B cell (primary cell): Measurements from ENCODE around the gene MANEA. TPM values are rescaled to one million over a fixed set of nuclear protein-coding genes. Genes with fewer than 3 reads are reported as not detected.

Experiments
- ATAC-seq: fragments of 200-7000 bp; cut with Tn5 transposase; one replicate; pipeline ENCODE4 v1.10.0; 2021; ENCODE audit warnings: low read depth, mild to moderate bottlenecking, moderate number of reproducible peaks, moderate library complexity
- CTCF ChIA-PET: fragments of 350-600 bp; sonication (Branson Sonifier 250); formaldehyde crosslinking; loops from one replicate; lab custom pipeline; 2021; ENCODE audit warnings: antibody characterized with exemption, inconsistent platforms; lab: Charles Lee
- POLR2A ChIA-PET: fragments of 350-600 bp; sonication (Branson Sonifier 250); formaldehyde crosslinking; loops from one replicate; lab custom pipeline; 2021; ENCODE audit warnings: antibody characterized with exemption; lab: Charles Lee
- DNase-seq: peaks from one replicate; pipeline ENCODE4 v3.0.0; 2013
- H2AFZ ChIP-seq: 2 replicates; pipeline ENCODE4 v1.6.1; 2012; ENCODE audit warnings: mild to moderate bottlenecking, low read depth, low read length; ENCODE audit not compliant: insufficient read depth, poor library complexity, severe bottlenecking
- H3K27ac ChIP-seq, 2 donors: 1 replicate in 1 of 2; 2 replicates in 1 of 2; pipeline ENCODE4 v1.5.1; 2012 to 2013; ENCODE audit warnings: low read length in 2 of 2, mild to moderate bottlenecking in 2 of 2, moderate library complexity in 1 of 2
- H3K27me3 ChIP-seq, 4 experiments: fragments of 200-600 bp in 1 of 4; sonication (generic) in 1 of 4; replicated peaks in 1 of 4; 1 replicate in 2 of 4; 2 replicates in 2 of 4; pipeline versions ENCODE4 v1.6.1 to v1.7.0; 2013 to 2016; ENCODE audit warnings: low read length in 3 of 4, mild to moderate bottlenecking in 2 of 4, mixed read lengths in 1 of 4, moderate library complexity in 1 of 4; ENCODE audit not compliant: insufficient read depth in 4 of 4, control insufficient read depth in 3 of 4; ENCODE audit errors: control extremely low read depth in 1 of 4
- H3K36me3 ChIP-seq, 2 experiments: replicated peaks in 1 of 2; 1 replicate in 1 of 2; 2 replicates in 1 of 2; pipeline versions ENCODE4 v1.6.1 to v1.7.1; 2013; ENCODE audit warnings: low read length in 1 of 2; ENCODE audit not compliant: insufficient read depth in 2 of 2, control insufficient read depth in 1 of 2; ENCODE audit errors: control extremely low read depth in 1 of 2, extremely low read depth in 1 of 2
- H3K4me1 ChIP-seq, 2 donors: fragments of 200-600 bp in 1 of 2; sonication (generic) in 1 of 2; 1 replicate in 1 of 2; 2 replicates in 1 of 2; pipeline versions ENCODE4 v1.5.1 to v1.6.1; 2013 to 2017; ENCODE audit warnings: low read length in 2 of 2; ENCODE audit not compliant: control insufficient read depth in 2 of 2, insufficient read depth in 2 of 2
- H3K4me2 ChIP-seq: replicated peaks from 2 replicates; pipeline ENCODE3; 2012; ENCODE audit warnings: mild to moderate bottlenecking, low read depth, low read length; ENCODE audit not compliant: poor library complexity, severe bottlenecking
- H3K4me3 ChIP-seq, 5 experiments: fragments of 200-600 bp in 1 of 5; sonication (generic) in 1 of 5; 1 replicate in 3 of 5; 2 replicates in 2 of 5; pipeline versions ENCODE4 v1.5.1 to v1.7.0; 2011 to 2016; ENCODE audit warnings: low read length in 4 of 5, mild to moderate bottlenecking in 4 of 5, low read depth in 2 of 5, control low read depth in 1 of 5, moderate library complexity in 1 of 5; ENCODE audit not compliant: insufficient read depth in 1 of 5; ENCODE audit errors: control extremely low read depth in 1 of 5, extremely low read depth in 1 of 5
- H3K79me2 ChIP-seq: fragments of 200-600 bp; sonication (generic); one replicate; pipeline ENCODE4 v1.6.0; 2016; ENCODE audit warnings: low read length; ENCODE audit not compliant: control insufficient read depth, insufficient read depth
- H3K9ac ChIP-seq: fragments of 200-600 bp; sonication (generic); 2 replicates; pipeline ENCODE4 v1.6.1; 2017; ENCODE audit warnings: mild to moderate bottlenecking, low read length, moderate library complexity
- H3K9me3 ChIP-seq, 3 donors: one replicate each; pipeline versions ENCODE4 v1.6.1 to v1.7.1; 2013; ENCODE audit warnings: low read length in 2 of 3; ENCODE audit not compliant: control insufficient read depth in 2 of 3, insufficient read depth in 1 of 3; ENCODE audit errors: control extremely low read depth in 1 of 3
- H4K20me1 ChIP-seq: 2 replicates; pipeline ENCODE4 v1.6.0; 2012; ENCODE audit warnings: mild to moderate bottlenecking, low read length; ENCODE audit not compliant: insufficient read depth, control insufficient read depth, poor library complexity, severe bottlenecking
- H3K27ac Mint-ChIP-seq: one replicate; pipeline ENCODE4 v1.8.0; 2021; ENCODE audit warnings: mixed read lengths
- H3K27me3 Mint-ChIP-seq: one replicate; pipeline ENCODE4 v1.8.0; 2021; ENCODE audit warnings: mixed read lengths
- H3K4me1 Mint-ChIP-seq: one replicate; pipeline ENCODE4 v1.8.0; 2021; ENCODE audit warnings: mixed read lengths
- H3K4me3 Mint-ChIP-seq: one replicate; pipeline ENCODE4 v1.8.0; 2021; ENCODE audit warnings: mixed read lengths
- H3K9me3 Mint-ChIP-seq: one replicate; pipeline ENCODE4 v1.8.0; 2022; ENCODE audit warnings: mixed read lengths; ENCODE audit not compliant: insufficient read depth
- CTCF ChIP-seq: fragments of 200-600 bp; IDR thresholded peaks from one replicate; pipeline ENCODE4 v1.8.0; 2022; ENCODE audit warnings: antibody characterized with exemption, mild to moderate bottlenecking
- EZH2 ChIP-seq: IDR thresholded peaks from 2 replicates; pipeline ENCODE4 v1.6.1; 2012; ENCODE audit warnings: borderline replicate concordance, low read depth, mild to moderate bottlenecking, moderate library complexity, low read length; ENCODE audit not compliant: insufficient read depth, poor library complexity, severe bottlenecking
- WGBS: methylation state at CpG from one replicate; pipeline ENCODE4 v1.1.5; 2013; ENCODE audit warnings: missing lambda C conversion rate; ENCODE audit not compliant: insufficient coverage; 5-methylcytosine and 5-hydroxymethylcytosine counted together
- intact Hi-C: fragments of 100-400 bp; cut with micrococcal nuclease; formaldehyde crosslinking; loops from one replicate; pipeline ENCODE4 v1.10.0; 2022
- polyA plus RNA-seq: library from polyadenylated mRNA; depleted of rRNA; stranded (reverse); fragments of >200 nt; gene quantifications from 2 replicates; pipeline ENCODE4 v1.2.3, GENCODE V29; 2012
- total RNA-seq, 2 donors: library from RNA; stranded (reverse); fragments of 120-200 nt in 1 of 2; gene quantifications; 1 replicate in 1 of 2; 2 replicates in 1 of 2; pipeline versions ENCODE4 v1.2.3 to v1.2.4, GENCODE V29; 2013 to 2022

MANEA gene
- total and polyA plus RNA-seq, 2 donors (not counting 1 experiment from before 2014, with no cell fraction given) = 2.4 to 9.0 TPM

GRCh38 chr6:95589826-95590570, 12.7 kb downstream of the MANEA start:
- H3K4me1 Mint-ChIP-seq = peaks cover 14% of the 10 kb centered on the region

More at GRCh38 chr6:95589826-95590570, 12.7 kb downstream of the MANEA start:
- no peaks in the 10 kb centered on the region for H3K27me3 ChIP-seq
- no peak overlapping the region for H3K4me2 ChIP-seq
- POLR2A ChIA-PET = no interaction called here
- DNase-seq (no peak), ATAC-seq (no peak)
- H3K36me3 ChIP-seq = no peaks in the 10 kb centered on the region
- no peaks in the 10 kb centered on the region for H4K20me1 ChIP-seq
- TF ChIP-seq CTCF (no peak), EZH2 (no peak)
- WGBS = 93% methylated on average over 2 of the region's 4 CpGs
- peaks cover 0 to 5% (median 0%) of the 10 kb centered on the region in 3 donors for H3K9me3 ChIP-seq
- Mint-ChIP-seq H3K27ac (no peak overlapping the region), H3K9me3 (no peaks in the 10 kb centered on the region), H3K4me3 (no peak overlapping the region), H3K27me3 (no peaks in the 10 kb centered on the region)
- peaks cover 44% of the 10 kb centered on the region for H3K79me2 ChIP-seq
- H2AFZ ChIP-seq = no peak overlapping the region
- H3K27ac ChIP-seq = no peak overlapping the region
- H3K4me1 ChIP-seq = peaks cover 0 to 4% of the 10 kb centered on the region in 2 donors
- H3K4me3 ChIP-seq = no peak overlapping the region
- intact Hi-C loops = no loop called here
- CTCF ChIA-PET = no interaction called here
- no peak overlapping the region for H3K9ac ChIP-seq
